Stomach (tissue), 9 donors: ENCODE data around the gene OLA1. TPM values are rescaled to one million over a fixed set of nuclear protein-coding genes. Genes with fewer than 3 reads are reported as not detected.

ENCODE experiments used
- DNase-seq, 2 donors: peaks; one replicate each; pipeline versions ENCODE4 v3.0.0 to v3.0.0-alpha.2; 2013 to 2019
- H3K27ac ChIP-seq, 5 donors: fragments of 200-600 bp in 4 of 5; sonication (generic) in 4 of 5; one replicate each; pipeline ENCODE4 v1.5.1; 2013 to 2019; ENCODE audit warnings: mild to moderate bottlenecking in 1 of 5, moderate library complexity in 1 of 5
- H3K27me3 ChIP-seq, 3 donors: fragments of 200-600 bp; sonication (generic); one replicate each; pipeline ENCODE4 v1.5.1; 2017 to 2019; ENCODE audit warnings: mixed run types in 1 of 3
- H3K36me3 ChIP-seq, 4 donors: fragments of 200-600 bp; sonication (generic); 1 replicate in 3 of 4; 2 replicates in 1 of 4; pipeline ENCODE4 v1.5.1; 2016 to 2019
- H3K4me1 ChIP-seq, 4 donors: fragments of 200-600 bp; sonication (generic); one replicate each; pipeline ENCODE4 v1.5.1; 2016 to 2019
- H3K4me3 ChIP-seq, 4 donors: fragments of 200-600 bp; sonication (generic) in 3 of 4; one replicate each; pipeline ENCODE4 v1.5.1; 2016 to 2019; ENCODE audit warnings: mild to moderate bottlenecking in 1 of 4
- H3K9me3 ChIP-seq, 4 donors: fragments of 200-600 bp; sonication (generic); one replicate each; pipeline ENCODE4 v1.5.1; 2016 to 2019
- EP300 ChIP-seq: sonication (generic); formaldehyde crosslinking; IDR thresholded peaks from one replicate; pipeline ENCODE4 v1.6.1; 2017; ENCODE audit warnings: antibody characterized with exemption
- POLR2A ChIP-seq, 4 donors: fragments of 450-650 bp; IDR thresholded peaks; one replicate each; pipeline ENCODE4 v1.6.1; 2016; ENCODE audit warnings: antibody characterized with exemption in 4 of 4, control low read depth in 2 of 4, mild to moderate bottlenecking in 1 of 4, moderate library complexity in 1 of 4
- POLR2AphosphoS5 ChIP-seq, 3 donors: sonication (generic); formaldehyde crosslinking; IDR thresholded peaks; one replicate each; pipeline ENCODE4 v1.6.1; 2016; ENCODE audit warnings: antibody characterized with exemption in 3 of 3
- WGBS, 5 donors: extraction: QIAGEN DNeasy Blood & Tissue Kit in 3 of 5; methylation state at CpG; one replicate each; pipeline versions ENCODE4 v1.1.5 to v1.1.7; 2013 to 2018; 5-methylcytosine and 5-hydroxymethylcytosine counted together
- intact Hi-C: fragments of 100-400 bp; cut with DNase I; formaldehyde crosslinking; loops from one replicate; pipeline ENCODE4 v1.15.1; 2023; ENCODE audit warnings: low total_unique reads
- polyA plus RNA-seq, 3 donors: library from polyadenylated mRNA; stranded (reverse); fragments of 200-250 nt; gene quantifications; one replicate each; pipeline ENCODE4 v1.2.3, GENCODE V29; 2013
- total RNA-seq, 5 donors: library from RNA; depleted of rRNA; stranded (reverse); fragments of >200 nt; gene quantifications; one replicate each; pipeline versions ENCODE4 v1.1.0 to v1.2.3, GENCODE V29; 2014 to 2016
- TF ChIP-seq, protein P1 (sequence below), 7 experiments: fragments of 450-650 bp in 4 of 7; fragments of 200-600 bp in 3 of 7; sonication (generic) in 3 of 7; IDR thresholded peaks; one replicate each; pipeline ENCODE4 v1.5.1; 2016 to 2019; ENCODE audit warnings: antibody characterized with exemption in 7 of 7, control low read depth in 2 of 7, mild to moderate bottlenecking in 1 of 7
- donor health status: healthy with polysubstance abuse.
- donor health status: Bipolar disorder and iron deficiency.
- donor health status: healthy.

OLA1 gene
- total and polyA plus RNA-seq, 8 donors = 20.6 to 149 (median 75.3) TPM

DNA sequence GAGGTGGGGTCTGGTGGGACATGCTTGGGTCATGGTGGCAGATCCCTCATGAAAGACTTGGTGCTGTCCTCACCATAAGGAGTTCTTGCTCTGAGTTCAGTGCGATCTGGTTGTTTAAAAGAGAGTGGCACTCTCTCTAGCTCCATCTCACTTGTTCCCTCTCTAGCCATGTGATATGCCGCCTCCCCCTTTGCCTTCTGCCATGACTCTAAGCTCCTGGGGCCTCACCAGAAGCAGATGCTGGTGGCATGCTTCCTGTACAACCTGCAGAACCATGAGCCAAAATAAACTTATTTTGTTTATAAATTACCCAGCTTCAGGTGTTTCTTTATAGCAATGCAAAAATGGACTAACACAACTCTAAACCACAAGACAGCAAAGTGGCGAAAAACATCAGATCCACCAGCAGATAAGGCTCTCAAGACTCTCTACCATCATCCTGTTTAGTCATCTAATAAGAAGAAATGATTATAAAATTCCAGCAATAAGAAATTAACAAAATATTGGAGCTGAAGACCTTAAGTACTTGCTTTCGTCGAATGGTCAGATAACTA, 75.5 kb downstream of the OLA1 start:
- Histone ChIP-seq H3K4me3 (no peak overlapping the region), H3K27me3 (no peaks in the 10 kb centered on the region), H3K36me3 (peaks cover 0 to 13% (median 5%) of the 10 kb centered on the region in 4 donors), H3K9me3 (peaks cover 0 to 46% (median 21%) of the 10 kb centered on the region in 4 donors), H3K27ac (no peak overlapping the region), H3K4me1 (no peaks in the 10 kb centered on the region)
- intact Hi-C loops = no loop called here
- 74 to 96% (median 94%) methylated on average over 5 of the region's 5 CpGs for WGBS, 5 donors
- TF ChIP-seq POLR2AphosphoS5 (IDR thresholded peaks at IDR 0.05) = no peak
- TF ChIP-seq, protein P1, sequence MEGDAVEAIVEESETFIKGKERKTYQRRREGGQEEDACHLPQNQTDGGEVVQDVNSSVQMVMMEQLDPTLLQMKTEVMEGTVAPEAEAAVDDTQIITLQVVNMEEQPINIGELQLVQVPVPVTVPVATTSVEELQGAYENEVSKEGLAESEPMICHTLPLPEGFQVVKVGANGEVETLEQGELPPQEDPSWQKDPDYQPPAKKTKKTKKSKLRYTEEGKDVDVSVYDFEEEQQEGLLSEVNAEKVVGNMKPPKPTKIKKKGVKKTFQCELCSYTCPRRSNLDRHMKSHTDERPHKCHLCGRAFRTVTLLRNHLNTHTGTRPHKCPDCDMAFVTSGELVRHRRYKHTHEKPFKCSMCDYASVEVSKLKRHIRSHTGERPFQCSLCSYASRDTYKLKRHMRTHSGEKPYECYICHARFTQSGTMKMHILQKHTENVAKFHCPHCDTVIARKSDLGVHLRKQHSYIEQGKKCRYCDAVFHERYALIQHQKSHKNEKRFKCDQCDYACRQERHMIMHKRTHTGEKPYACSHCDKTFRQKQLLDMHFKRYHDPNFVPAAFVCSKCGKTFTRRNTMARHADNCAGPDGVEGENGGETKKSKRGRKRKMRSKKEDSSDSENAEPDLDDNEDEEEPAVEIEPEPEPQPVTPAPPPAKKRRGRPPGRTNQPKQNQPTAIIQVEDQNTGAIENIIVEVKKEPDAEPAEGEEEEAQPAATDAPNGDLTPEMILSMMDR (IDR thresholded peaks at IDR 0.05) = no peak
- TF ChIP-seq EP300 = no peak
- no peak for TF ChIP-seq POLR2A (IDR thresholded peaks at IDR 0.05)
- DNase-seq = no peak

DNA sequence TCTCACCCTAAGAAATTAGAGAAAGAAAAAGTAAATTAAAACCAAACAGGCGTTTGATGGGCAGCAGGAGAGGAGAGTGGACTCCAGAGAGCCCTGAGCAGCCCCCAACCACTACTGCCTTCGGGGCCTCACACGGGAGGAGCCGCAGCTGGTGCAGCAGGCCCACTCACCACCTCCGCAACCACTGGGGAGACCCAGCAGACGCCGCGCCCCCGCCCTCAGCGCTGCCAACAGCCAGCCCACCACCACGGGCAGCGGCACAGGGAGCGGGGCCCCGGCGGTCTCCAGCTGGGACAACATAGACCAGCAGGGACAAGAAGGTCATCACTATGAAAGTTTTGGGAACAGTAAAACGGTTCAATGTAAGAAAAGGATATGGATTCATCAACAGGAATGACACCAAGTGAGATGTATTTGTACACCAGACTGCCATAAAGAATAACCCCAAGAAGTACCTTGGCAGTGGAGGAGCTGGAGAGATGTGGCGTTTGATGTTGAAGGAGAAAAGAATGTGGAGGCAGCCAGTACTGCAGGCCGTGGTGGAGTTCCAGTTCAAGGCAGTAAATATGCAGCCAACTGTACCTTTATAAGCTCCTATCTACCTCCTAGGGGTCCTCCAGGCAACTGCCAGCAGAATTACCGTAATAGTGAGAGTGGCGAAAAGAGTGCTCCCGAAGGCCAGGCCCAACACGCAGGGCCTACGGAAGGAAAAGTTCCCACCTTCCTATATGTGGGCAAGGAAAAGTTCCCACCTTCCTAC, 76.5 kb downstream of the OLA1 start:
- H3K27me3 ChIP-seq = no peaks in the 10 kb centered on the region
- peaks cover 0 to 46% (median 22%) of the 10 kb centered on the region in 4 donors for H3K9me3 ChIP-seq
- peaks cover 0 to 13% (median 5%) of the 10 kb centered on the region in 4 donors for H3K36me3 ChIP-seq
- no peak for TF ChIP-seq POLR2A (IDR thresholded peaks at IDR 0.05)
- TF ChIP-seq, protein P1 (IDR thresholded peaks at IDR 0.05) = no peak
- TF ChIP-seq POLR2AphosphoS5 (IDR thresholded peaks at IDR 0.05) = no peak
- TF ChIP-seq EP300 = no peak
- no peak overlapping the region for H3K27ac ChIP-seq
- WGBS, 5 donors = 95 to 97% (median 96%) methylated on average over 23 of the region's 23 CpGs
- H3K4me1 ChIP-seq = no peaks in the 10 kb centered on the region
- H3K4me3 ChIP-seq = no peak overlapping the region
- no peak for DNase-seq
- intact Hi-C loops = no loop called here

DNA sequence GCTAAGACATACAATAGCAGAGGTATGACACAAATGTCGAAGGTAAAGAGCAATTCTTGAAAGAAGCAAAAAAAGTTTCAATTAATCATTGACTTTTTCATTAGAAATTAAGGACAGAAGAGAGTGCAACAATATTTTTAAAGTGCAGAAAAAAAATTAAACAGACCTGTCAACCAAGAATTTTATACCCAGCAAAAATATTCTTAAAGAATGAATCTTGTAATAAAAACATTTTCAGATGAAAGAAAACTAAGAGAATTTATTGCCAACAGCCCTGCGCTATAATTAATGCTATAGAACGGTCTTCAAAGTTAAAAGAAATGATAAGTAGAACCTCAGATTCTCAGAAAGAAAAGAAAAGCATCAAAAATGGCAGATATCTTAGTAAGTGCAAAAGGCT, 79.0 kb downstream of the OLA1 start:
- peaks cover 0 to 41% (median 19%) of the 10 kb centered on the region in 4 donors for H3K9me3 ChIP-seq
- TF ChIP-seq POLR2AphosphoS5 (IDR thresholded peaks at IDR 0.05) = no peak
- no peak for TF ChIP-seq POLR2A (IDR thresholded peaks at IDR 0.05)
- TF ChIP-seq, protein P1 (IDR thresholded peaks at IDR 0.05) = no peak
- H3K36me3 ChIP-seq = peaks cover 0 to 13% (median 5%) of the 10 kb centered on the region in 4 donors
- H3K4me3 ChIP-seq = no peak overlapping the region
- no peak for DNase-seq
- intact Hi-C loops = no loop called here
- peaks cover 0 to 8% (median 0%) of the 10 kb centered on the region in 4 donors for H3K4me1 ChIP-seq
- no peak overlapping the region for H3K27ac ChIP-seq
- no peaks in the 10 kb centered on the region for H3K27me3 ChIP-seq
- WGBS, 5 donors = 96 to 99% (median 98%) methylated on average over 3 of the region's 3 CpGs

DNA sequence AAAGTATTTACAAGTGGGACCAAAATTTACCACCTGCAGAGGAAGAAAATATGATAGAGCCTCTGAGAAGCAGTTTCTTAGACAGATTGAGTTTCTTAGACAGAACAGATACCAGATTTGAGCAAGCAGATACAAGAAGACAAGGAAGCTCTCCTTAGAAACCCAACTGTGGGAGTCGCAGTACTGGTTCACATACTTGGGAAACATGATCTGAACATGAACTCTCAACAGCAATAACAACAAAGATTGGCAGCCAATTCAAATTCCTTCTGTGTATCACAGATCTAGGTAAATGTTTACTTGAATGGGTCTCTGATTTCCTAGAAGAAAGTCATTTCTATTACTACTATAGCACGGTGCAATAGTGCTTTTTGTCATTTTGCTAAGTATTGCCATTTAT, 82.1 kb downstream of the OLA1 start:
- 19 to 68% (median 42%) methylated on average over 2 of the region's 2 CpGs for WGBS, 5 donors
- peaks cover 0 to 8% (median 0%) of the 10 kb centered on the region in 4 donors for H3K4me1 ChIP-seq
- no peaks in the 10 kb centered on the region for H3K27me3 ChIP-seq
- H3K27ac ChIP-seq = no peak overlapping the region
- peaks cover 0 to 26% (median 16%) of the 10 kb centered on the region in 4 donors for H3K9me3 ChIP-seq
- DNase-seq = no peak
- peaks cover 0 to 6% (median 0%) of the 10 kb centered on the region in 4 donors for H3K36me3 ChIP-seq
- intact Hi-C loops = no loop called here
- TF ChIP-seq, protein P1 (IDR thresholded peaks at IDR 0.05) = no peak
- TF ChIP-seq POLR2A (IDR thresholded peaks at IDR 0.05) (no peak), POLR2AphosphoS5 (IDR thresholded peaks at IDR 0.05) (no peak)
- H3K4me3 ChIP-seq = no peak overlapping the region
